NAMALWA (cell line): ENCODE measurements around the gene FHIT.

Experiments used
- DNase-seq: peaks from one replicate; pipeline ENCODE4 v3.0.0-alpha.2; 2015; ENCODE audit warnings: low spot score

FHIT gene

GRCh38 chr3:59709702-59710553 is 1541.3 kb downstream of the FHIT start:
- no peak for DNase-seq

GRCh38 chr3:59708202-59708601 is 1543.0 kb downstream of the FHIT start:
- no peak for DNase-seq

GRCh38 chr3:59704292-59704691 is 1547.0 kb downstream of the FHIT start:
- no peak for DNase-seq

DNA sequence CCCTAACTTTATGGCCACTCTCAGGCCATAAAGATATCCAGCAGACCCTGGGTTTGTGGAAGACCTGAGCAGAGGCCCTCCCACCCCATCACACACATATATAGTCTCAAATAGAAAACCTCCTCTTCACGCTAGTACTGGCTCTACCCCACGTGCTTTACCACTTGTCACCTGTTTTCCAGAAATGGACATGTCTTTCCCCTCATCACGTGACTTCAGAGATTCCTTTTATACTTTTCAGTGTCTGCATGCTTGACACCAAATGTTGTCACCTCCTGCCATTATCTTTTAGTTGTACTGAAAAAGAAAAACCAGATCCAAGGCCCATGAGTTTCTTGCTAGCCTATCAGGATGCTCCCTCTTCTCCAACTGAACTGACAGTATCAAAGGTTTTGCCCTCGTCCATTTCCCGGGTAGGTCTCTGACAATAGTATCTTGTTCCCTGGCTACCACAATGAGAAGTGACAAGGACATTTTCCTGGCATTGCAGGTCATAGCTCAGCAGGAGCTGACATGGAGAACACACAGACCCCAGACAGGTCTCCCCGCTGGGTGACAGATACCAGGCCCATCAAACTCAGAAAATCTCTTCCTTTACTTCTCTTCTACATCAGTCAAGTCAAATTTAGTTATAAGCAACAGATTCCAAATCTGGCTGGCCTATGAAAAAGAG is 1551.5 kb downstream of the FHIT start:
- DNase-seq, result no peak
